Immature natural killer cell (primary cell): ENCODE results near the gene LRRC7. TPM values are rescaled to one million over a fixed set of nuclear protein-coding genes. Genes with fewer than 3 reads are reported as not detected.
"Not testable (repeated sequence)": the region's sequence is repeated elsewhere in the genome, so short reads cannot be mapped to it uniquely, and the experiment has no call there.

Experiments used
- DNase-seq, 3 donors: peaks; one replicate each; pipeline ENCODE4 v3.0.0; 2022; ENCODE audit warnings: mixed read lengths in 1 of 3
- H3K27ac Mint-ChIP-seq, 6 donors: one replicate each; pipeline ENCODE4 v1.8.0; 2020; ENCODE audit warnings: mixed read lengths in 6 of 6, mild to moderate bottlenecking in 5 of 6, inconsistent platforms in 4 of 6, moderate library complexity in 3 of 6
- H3K27me3 Mint-ChIP-seq, 3 donors: one replicate each; pipeline ENCODE4 v1.8.0; 2020 to 2021; ENCODE audit warnings: low read depth in 3 of 3, mild to moderate bottlenecking in 3 of 3, mixed read lengths in 3 of 3, moderate library complexity in 3 of 3, inconsistent platforms in 1 of 3
- H3K36me3 Mint-ChIP-seq, 3 donors: one replicate each; pipeline ENCODE4 v1.8.0; 2020; ENCODE audit warnings: mixed read lengths in 3 of 3, inconsistent platforms in 2 of 3, mild to moderate bottlenecking in 2 of 3
- H3K4me1 Mint-ChIP-seq, 2 donors: one replicate each; pipeline ENCODE4 v1.8.0; 2020; ENCODE audit warnings: inconsistent platforms in 2 of 2, mild to moderate bottlenecking in 2 of 2, mixed read lengths in 2 of 2, moderate library complexity in 1 of 2
- H3K4me3 Mint-ChIP-seq, 5 donors: one replicate each; pipeline ENCODE4 v1.8.0; 2020; ENCODE audit warnings: mild to moderate bottlenecking in 5 of 5, mixed read lengths in 5 of 5, inconsistent platforms in 3 of 5, moderate library complexity in 3 of 5
- H3K9me3 Mint-ChIP-seq, 6 donors: one replicate each; pipeline ENCODE4 v1.8.0; 2020; ENCODE audit warnings: mild to moderate bottlenecking in 6 of 6, mixed read lengths in 6 of 6, inconsistent platforms in 4 of 6, moderate library complexity in 3 of 6
- polyA plus RNA-seq, 3 donors: library from polyadenylated mRNA; unstranded; fragments of 300-500 nt; fragmentation: Illumina TruSeq; gene quantifications; one replicate each; pipeline ENCODE4 v1.2.3, GENCODE V29; 2021

LRRC7 gene
- polyA plus RNA-seq, 3 donors from 2014 or later: 0.36 TPM; not detected in 2

GRCh38 chr1:69847670-69848069, 279.9 kb downstream of the LRRC7 start:
- H3K4me1 Mint-ChIP-seq: no peaks in the 10 kb centered on the region
- H3K36me3 Mint-ChIP-seq: no peaks in the 10 kb centered on the region
- H3K27ac Mint-ChIP-seq: no peak overlapping the region
- peaks cover 3 to 22% (median 11%) of the 10 kb centered on the region in 6 donors for H3K9me3 Mint-ChIP-seq
- no peak for DNase-seq
- peaks cover 0 to 1% (median 0%) of the 10 kb centered on the region in 3 donors for H3K27me3 Mint-ChIP-seq
- H3K4me3 Mint-ChIP-seq: no peak overlapping the region

GRCh38 chr1:69852151-69852550, 284.4 kb downstream of the LRRC7 start:
- Mint-ChIP-seq H3K4me1 (no peaks in the 10 kb centered on the region), H3K36me3 (no peaks in the 10 kb centered on the region), H3K9me3 (peaks cover 6 to 18% (median 14%) of the 10 kb centered on the region in 6 donors), H3K27me3 (peaks cover 0 to 1% (median 0%) of the 10 kb centered on the region in 3 donors), H3K27ac (no peak overlapping the region), H3K4me3 (no peak overlapping the region)
- no peak for DNase-seq

GRCh38 chr1:69852706-69853105, 285.0 kb downstream of the LRRC7 start:
- DNase-seq: no peak
- H3K4me1 Mint-ChIP-seq: no peaks in the 10 kb centered on the region
- peaks cover 5 to 17% (median 11%) of the 10 kb centered on the region in 6 donors for H3K9me3 Mint-ChIP-seq
- H3K4me3 Mint-ChIP-seq: no peak overlapping the region
- no peak overlapping the region for H3K27ac Mint-ChIP-seq
- H3K36me3 Mint-ChIP-seq: no peaks in the 10 kb centered on the region
- peaks cover 0 to 2% (median 0%) of the 10 kb centered on the region in 3 donors for H3K27me3 Mint-ChIP-seq

- no peak overlapping the region for H3K4me3 Mint-ChIP-seq
- peaks cover 6 to 21% (median 19%) of the 10 kb centered on the region in 6 donors for H3K9me3 Mint-ChIP-seq
- no peak for DNase-seq
- no peaks in the 10 kb centered on the region for H3K4me1 Mint-ChIP-seq
- H3K36me3 Mint-ChIP-seq: peaks cover 0 to 5% (median 0%) of the 10 kb centered on the region in 3 donors
- no peak overlapping the region for H3K27ac Mint-ChIP-seq
- H3K27me3 Mint-ChIP-seq: peaks cover 0 to 2% (median 0%) of the 10 kb centered on the region in 3 donors
Observed at GRCh38 chr1:69858534-69858933, 290.8 kb downstream of the LRRC7 start.

GRCh38 chr1:69861641-69862040, 293.9 kb downstream of the LRRC7 start:
- peaks cover 0 to 5% (median 0%) of the 10 kb centered on the region in 3 donors for H3K36me3 Mint-ChIP-seq
- DNase-seq: no peak

GRCh38 chr1:69862906-69863305, 295.2 kb downstream of the LRRC7 start:
- H3K9me3 Mint-ChIP-seq: peaks cover 2 to 38% (median 20%) of the 10 kb centered on the region in 6 donors
- no peak overlapping the region for H3K27ac Mint-ChIP-seq
- no peak overlapping the region for H3K4me3 Mint-ChIP-seq
- no peak for DNase-seq
- no peaks in the 10 kb centered on the region for H3K4me1 Mint-ChIP-seq
- H3K27me3 Mint-ChIP-seq: no peaks in the 10 kb centered on the region
- H3K36me3 Mint-ChIP-seq: peaks cover 0 to 5% (median 0%) of the 10 kb centered on the region in 3 donors

More at GRCh38 chr1:69861641-69862040, 293.9 kb downstream of the LRRC7 start:
- Mint-ChIP-seq H3K4me3 (no peak overlapping the region), H3K27ac (no peak overlapping the region), H3K9me3 (peaks cover 6 to 35% (median 22%) of the 10 kb centered on the region in 6 donors), H3K27me3 (peaks cover 0 to 2% (median 0%) of the 10 kb centered on the region in 3 donors), H3K4me1 (no peaks in the 10 kb centered on the region)

GRCh38 chr1:69863704-69864103, 296.0 kb downstream of the LRRC7 start:
- H3K36me3 Mint-ChIP-seq: peaks cover 0 to 5% (median 0%) of the 10 kb centered on the region in 3 donors
- H3K27me3 Mint-ChIP-seq: peaks cover 0 to 2% (median 0%) of the 10 kb centered on the region in 3 donors
- peaks cover 2 to 40% (median 21%) of the 10 kb centered on the region in 6 donors for H3K9me3 Mint-ChIP-seq
- H3K27ac Mint-ChIP-seq: no peak overlapping the region
- DNase-seq: no peak
- H3K4me1 Mint-ChIP-seq: no peaks in the 10 kb centered on the region
- no peak overlapping the region for H3K4me3 Mint-ChIP-seq

- no peak for DNase-seq
- no peaks in the 10 kb centered on the region for H3K4me1 Mint-ChIP-seq
- peaks cover 0 to 2% (median 0%) of the 10 kb centered on the region in 3 donors for H3K27me3 Mint-ChIP-seq
- H3K4me3 Mint-ChIP-seq: no peak overlapping the region
- H3K9me3 Mint-ChIP-seq: peaks cover 2 to 13% (median 6%) of the 10 kb centered on the region in 6 donors
- no peaks in the 10 kb centered on the region for H3K36me3 Mint-ChIP-seq
- no peak overlapping the region for H3K27ac Mint-ChIP-seq
Observed at GRCh38 chr1:69871412-69871811, 303.7 kb downstream of the LRRC7 start.

- Mint-ChIP-seq H3K9me3 (peaks cover 6 to 22% (median 12%) of the 10 kb centered on the region in 6 donors), H3K36me3 (no peaks in the 10 kb centered on the region)
Observed at GRCh38 chr1:69878338-69878737, 310.6 kb downstream of the LRRC7 start.

GRCh38 chr1:69888016-69888415, 320.3 kb downstream of the LRRC7 start:
- H3K27ac Mint-ChIP-seq, DNase-seq, H3K36me3 Mint-ChIP-seq, H3K27me3 Mint-ChIP-seq, H3K4me3 Mint-ChIP-seq, H3K4me1 Mint-ChIP-seq: not testable (repeated sequence)
- H3K9me3 Mint-ChIP-seq: peaks cover 11 to 39% (median 20%) of the 10 kb centered on the region in 6 donors

More at GRCh38 chr1:69878338-69878737, 310.6 kb downstream of the LRRC7 start:
- DNase-seq: no peak
- Mint-ChIP-seq H3K4me1 (no peaks in the 10 kb centered on the region), H3K4me3 (no peak overlapping the region), H3K27me3 (no peaks in the 10 kb centered on the region), H3K27ac (no peak overlapping the region)

GRCh38 chr1:69888657-69889056, 320.9 kb downstream of the LRRC7 start:
- no peaks in the 10 kb centered on the region for H3K27me3 Mint-ChIP-seq
- DNase-seq: no peak
- no peak overlapping the region for H3K27ac Mint-ChIP-seq
- H3K9me3 Mint-ChIP-seq: peaks cover 11 to 39% (median 20%) of the 10 kb centered on the region in 6 donors
- H3K4me1 Mint-ChIP-seq: no peaks in the 10 kb centered on the region
- no peaks in the 10 kb centered on the region for H3K36me3 Mint-ChIP-seq
- no peak overlapping the region for H3K4me3 Mint-ChIP-seq

GRCh38 chr1:69898403-69898947, 330.8 kb downstream of the LRRC7 start:
- DNase-seq: no peak
- Mint-ChIP-seq H3K4me3 (no peak overlapping the region), H3K36me3 (peaks cover 0 to 4% (median 0%) of the 10 kb centered on the region in 3 donors), H3K4me1 (no peaks in the 10 kb centered on the region), H3K27ac (no peak overlapping the region), H3K27me3 (no peaks in the 10 kb centered on the region), H3K9me3 (peaks cover 6 to 39% (median 16%) of the 10 kb centered on the region in 6 donors)

- no peak overlapping the region for H3K4me3 Mint-ChIP-seq
- H3K27ac Mint-ChIP-seq: no peak overlapping the region
- no peaks in the 10 kb centered on the region for H3K36me3 Mint-ChIP-seq
- H3K27me3 Mint-ChIP-seq: no peaks in the 10 kb centered on the region
- H3K4me1 Mint-ChIP-seq: no peaks in the 10 kb centered on the region
- DNase-seq: no peak
- peaks cover 0 to 22% (median 14%) of the 10 kb centered on the region in 6 donors for H3K9me3 Mint-ChIP-seq
Observed at GRCh38 chr1:69911301-69911801, 343.6 kb downstream of the LRRC7 start.

GRCh38 chr1:69913977-69914376, 346.3 kb downstream of the LRRC7 start:
- Mint-ChIP-seq H3K36me3 (no peaks in the 10 kb centered on the region), H3K27ac (no peak overlapping the region), H3K4me1 (no peaks in the 10 kb centered on the region), H3K9me3 (peaks cover 2 to 20% (median 13%) of the 10 kb centered on the region in 6 donors), H3K4me3 (no peak overlapping the region), H3K27me3 (no peaks in the 10 kb centered on the region)
- no peak for DNase-seq
